NCI-H1417 (cell line): ENCODE results near the gene ANKEF1.
"Not testable (repeated sequence)": the region's sequence is repeated elsewhere in the genome, so short reads cannot be mapped to it uniquely, and the experiment has no call there.

ENCODE experiments used
- DNase-seq, 3 experiments: peaks; one replicate each; lab custom pipeline; 2025; lab: John Stamatoyannopoulos, UW

ANKEF1 gene

GRCh38 chr20:10032269-10032668 lies 2.5 kb upstream of the ANKEF1 start:
- not testable (repeated sequence) for DNase-seq

- DNase-seq, result no peak
These were observed 709 bp upstream of the ANKEF1 start for GRCh38 chr20:10033905-10034650.

GRCh38 chr20:10036321-10036720 lies 1.5 kb downstream of the ANKEF1 start:
- not testable (repeated sequence) for DNase-seq

- DNase-seq, result peak in 1 of 3 experiments; percentile 39
These were observed 5.5 kb downstream of the ANKEF1 start for GRCh38 chr20:10040070-10040975.

- DNase-seq, result no peak
These were observed 7.3 kb downstream of the ANKEF1 start for GRCh38 chr20:10042086-10042485.

GRCh38 chr20:10047427-10047826 lies 12.6 kb downstream of the ANKEF1 start:
- peak in 1 of 3 experiments; percentile 26 for DNase-seq

GRCh38 chr20:10051185-10051584 lies 16.4 kb downstream of the ANKEF1 start:
- no peak for DNase-seq

GRCh38 chr20:10059006-10059405 lies 24.2 kb downstream of the ANKEF1 start:
- no peak for DNase-seq

- peak in 1 of 3 experiments; percentile 97 for DNase-seq
These were observed 25.4 kb downstream of the ANKEF1 start for GRCh38 chr20:10060226-10060625.

- DNase-seq, result peak; percentile 57 to 98 (median 87)
These were observed 26.9 kb downstream of the ANKEF1 start for GRCh38 chr20:10061641-10062040.

- DNase-seq, result no peak
These were observed 28.7 kb downstream of the ANKEF1 start for GRCh38 chr20:10063482-10063881.

GRCh38 chr20:10064611-10065010 lies 29.8 kb downstream of the ANKEF1 start:
- DNase-seq, result no peak

- no peak for DNase-seq
These were observed 30.5 kb downstream of the ANKEF1 start for GRCh38 chr20:10065154-10065833.

- no peak for DNase-seq
These were observed 32.5 kb downstream of the ANKEF1 start for GRCh38 chr20:10067321-10067720.

GRCh38 chr20:10074513-10074912 lies 39.7 kb downstream of the ANKEF1 start:
- peak in 1 of 3 experiments; percentile 61 for DNase-seq

GRCh38 chr20:10075606-10076005 lies 40.8 kb downstream of the ANKEF1 start:
- DNase-seq, result no peak

- DNase-seq, result no peak
These were observed 41.6 kb downstream of the ANKEF1 start for GRCh38 chr20:10076126-10077080.

- DNase-seq, result no peak
These were observed 42.3 kb downstream of the ANKEF1 start for GRCh38 chr20:10077081-10077471.

GRCh38 chr20:10077886-10078285 lies 43.1 kb downstream of the ANKEF1 start:
- peak in 1 of 3 experiments; percentile 46 for DNase-seq

GRCh38 chr20:10078403-10078802 lies 43.6 kb downstream of the ANKEF1 start:
- DNase-seq, result peak in 1 of 3 experiments; percentile 38

GRCh38 chr20:10079964-10080363 lies 45.2 kb downstream of the ANKEF1 start:
- no peak for DNase-seq
